Measurements from ENCODE around the gene SULT1C3.

SULT1C3 gene

GRCh38 chr2:108268001-108268400 is 28.2 kb downstream of the SULT1C3 start:
- TF ChIP-seq SNAI2 (CRISPR knock-in tag; IDR thresholded peaks at IDR 0.05) (no peak), TCF4 (CRISPR knock-in tag; IDR thresholded peaks at IDR 0.05; ENCODE audit: borderline replicate concordance) (no peak), ZFP30 (CRISPR knock-in tag; IDR thresholded peaks at IDR 0.05) (no peak), ZNF565 (CRISPR knock-in tag; conservative IDR thresholded peaks at IDR 0.05; ENCODE audit: low read depth) (no peak)
- no peak for ATAC-seq

GRCh38 chr2:108270346-108270745 is 30.6 kb downstream of the SULT1C3 start:
- no peak for ATAC-seq

GRCh38 chr2:108270768-108271506 is 31.2 kb downstream of the SULT1C3 start:
- TF ChIP-seq TOX (CRISPR knock-in tag; IDR thresholded peaks at IDR 0.05; ENCODE audit: borderline replicate concordance) = no peak
- no peak for TF ChIP-seq TCF4 (CRISPR knock-in tag; IDR thresholded peaks at IDR 0.05; ENCODE audit: borderline replicate concordance)
- TF ChIP-seq GLIS3 (CRISPR knock-in tag; IDR thresholded peaks at IDR 0.05) = no peak
- no peak for TF ChIP-seq ZFP3 (CRISPR knock-in tag; IDR thresholded peaks at IDR 0.05)
- TF ChIP-seq ISL1 (CRISPR knock-in tag; IDR thresholded peaks at IDR 0.05) = no peak
- no peak for TF ChIP-seq PATZ1 (CRISPR knock-in tag; IDR thresholded peaks at IDR 0.05; ENCODE audit: borderline replicate concordance)
- TF ChIP-seq ZNF565 (CRISPR knock-in tag; conservative IDR thresholded peaks at IDR 0.05; ENCODE audit: low read depth) = no peak
- TF ChIP-seq TSHZ2 (CRISPR knock-in tag; IDR thresholded peaks at IDR 0.05) = no peak
- TF ChIP-seq ZNF70 (CRISPR knock-in tag; IDR thresholded peaks at IDR 0.05) = no peak
- no peak for TF ChIP-seq PPARA (CRISPR knock-in tag; IDR thresholded peaks at IDR 0.05; ENCODE audit: borderline replicate concordance)
- TF ChIP-seq RARB (CRISPR knock-in tag; IDR thresholded peaks at IDR 0.05) = no peak
- no peak for TF ChIP-seq ARNTL (CRISPR knock-in tag; IDR thresholded peaks at IDR 0.05; ENCODE audit: borderline replicate concordance, low read depth)
- no peak for ATAC-seq

More at GRCh38 chr2:108270346-108270745, 30.6 kb downstream of the SULT1C3 start:
- TF ChIP-seq PATZ1 (CRISPR knock-in tag; IDR thresholded peaks at IDR 0.05; ENCODE audit: borderline replicate concordance) (no peak), TCF4 (CRISPR knock-in tag; IDR thresholded peaks at IDR 0.05; ENCODE audit: borderline replicate concordance) (no peak), ZC3H10 (CRISPR knock-in tag; IDR thresholded peaks at IDR 0.05) (no peak), CSRNP3 (CRISPR knock-in tag; IDR thresholded peaks at IDR 0.05) (no peak), TOX (CRISPR knock-in tag; IDR thresholded peaks at IDR 0.05; ENCODE audit: borderline replicate concordance) (no peak), CREB5 (CRISPR knock-in tag; IDR thresholded peaks at IDR 0.05; ENCODE audit: low read depth) (no peak), ZNF8 (CRISPR knock-in tag; IDR thresholded peaks at IDR 0.05) (no peak), RARB (CRISPR knock-in tag; IDR thresholded peaks at IDR 0.05) (no peak), PPARA (CRISPR knock-in tag; IDR thresholded peaks at IDR 0.05; ENCODE audit: borderline replicate concordance) (no peak), ZFP3 (CRISPR knock-in tag; IDR thresholded peaks at IDR 0.05) (no peak), BACH2 (CRISPR knock-in tag; IDR thresholded peaks at IDR 0.05; ENCODE audit: borderline replicate concordance) (no peak), ZNF565 (CRISPR knock-in tag; conservative IDR thresholded peaks at IDR 0.05; ENCODE audit: low read depth) (no peak), ISL1 (CRISPR knock-in tag; IDR thresholded peaks at IDR 0.05) (no peak), ZFP30 (CRISPR knock-in tag; IDR thresholded peaks at IDR 0.05) (no peak), OSR1 (CRISPR knock-in tag; IDR thresholded peaks at IDR 0.05) (no peak)

All from SK-N-SH treated with all-trans-retinoic acid at 6 μM for 48 hours (cell line).